ENCODE data around the gene POLA1.

GRCh38 chrX:24647257-24648058, 46.3 kb upstream of the POLA1 start, which contains the start of gene PCYT1B:
- TF ChIP-seq CTCF (IDR thresholded peaks at IDR 0.05; ENCODE audit: low read length) (no peak), EZH2 (optimal IDR thresholded peaks at IDR 0.05; ENCODE audit: low read depth, low read length) (no peak), EZH2phosphoT487 (IDR thresholded peaks at IDR 0.05; ENCODE audit: low read length) (no peak)

Data from MM.1S (cell line).